IMR-90 (cell line): Measurements from ENCODE around the gene SMCP. TPM values are rescaled to one million over a fixed set of nuclear protein-coding genes. Genes with fewer than 3 reads are reported as not detected.

Source experiments
- ATAC-seq: fragments of 200-7000 bp; cut with Tn5 transposase; 2 replicates; pipeline ENCODE4 v1.9.1; 2020; ENCODE audit warnings: low read depth, mild to moderate bottlenecking, moderate library complexity
- BruUV-seq: library from RNA; stranded (reverse); fragments of 400-500 nt; replicated peaks from 2 replicates; lab custom pipeline; 2021; lab: Mats Ljungman, UMichigan
- CTCF ChIA-PET: fragments of 300-600 bp; formaldehyde crosslinking; extraction: SDS; loops from one replicate; lab custom pipeline; 2021; ENCODE audit warnings: antibody characterized with exemption; lab: Yijun Ruan, JAX
- POLR2A ChIA-PET: fragments of 300-600 bp; sonication (Branson Sonifier 250); formaldehyde crosslinking; loops from one replicate; lab custom pipeline; 2022; ENCODE audit warnings: antibody characterized with exemption; ENCODE audit not compliant: unreplicated experiment; lab: Charles Lee
- DNase-seq: peaks from one replicate; pipeline ENCODE4 v3.0.0; 2013
- H2AFZ ChIP-seq: replicated peaks from 2 replicates; pipeline ENCODE3; 2013; ENCODE audit warnings: low read length, mild to moderate bottlenecking; ENCODE audit not compliant: poor library complexity
- H2AK5ac ChIP-seq: 2 replicates; pipeline ENCODE4 v1.6.1; 2013; ENCODE audit warnings: low read depth, low read length, inconsistent platforms
- H2AK9ac ChIP-seq: replicated peaks from 2 replicates; pipeline ENCODE3; 2013; ENCODE audit warnings: mild to moderate bottlenecking, low read depth, low read length, moderate library complexity; ENCODE audit not compliant: poor library complexity
- H2BK120ac ChIP-seq: 2 replicates; pipeline ENCODE4 v1.6.1; 2013; ENCODE audit warnings: low read depth, low read length, inconsistent platforms
- H2BK15ac ChIP-seq: 3 replicates; pipeline ENCODE4 v1.6.1; 2013; ENCODE audit warnings: low read depth, low read length, inconsistent platforms
- H2BK20ac ChIP-seq: 2 replicates; pipeline ENCODE4 v1.6.1; 2013; ENCODE audit warnings: low read depth, mild to moderate bottlenecking, inconsistent platforms, low read length, moderate library complexity
- H2BK5ac ChIP-seq: 2 replicates; pipeline ENCODE4 v1.6.1; 2013; ENCODE audit warnings: mild to moderate bottlenecking, low read depth, low read length, inconsistent platforms; ENCODE audit not compliant: poor library complexity, severe bottlenecking
- H3K14ac ChIP-seq: replicated peaks from 2 replicates; pipeline ENCODE4 v1.6.1; 2013; ENCODE audit warnings: low read depth, low read length, inconsistent platforms
- H3K18ac ChIP-seq: 2 replicates; pipeline ENCODE4 v1.6.1; 2013; ENCODE audit warnings: low read depth, low read length, control low read depth
- H3K23ac ChIP-seq: 2 replicates; pipeline ENCODE4 v1.6.1; 2013; ENCODE audit warnings: low read depth, low read length, inconsistent platforms
- H3K27ac ChIP-seq: 2 replicates; pipeline ENCODE4 v1.5.1; 2013; ENCODE audit warnings: mild to moderate bottlenecking, control low read depth, low read length; ENCODE audit not compliant: insufficient read depth
- H3K27me3 ChIP-seq: 2 replicates; pipeline ENCODE4 v1.6.1; 2013; ENCODE audit warnings: low read length; ENCODE audit not compliant: control insufficient read depth, insufficient read depth
- H3K36me3 ChIP-seq: 2 replicates; pipeline ENCODE4 v1.6.1; 2013; ENCODE audit warnings: low read length, mixed read lengths; ENCODE audit not compliant: control insufficient read depth, insufficient read depth
- H3K4ac ChIP-seq: 2 replicates; pipeline ENCODE4 v1.6.1; 2013; ENCODE audit warnings: low read depth, low read length, inconsistent platforms
- H3K4me1 ChIP-seq: 2 replicates; pipeline ENCODE4 v1.6.1; 2013; ENCODE audit warnings: low read length, mixed read lengths; ENCODE audit not compliant: control insufficient read depth, insufficient read depth
- H3K4me2 ChIP-seq: 2 replicates; pipeline ENCODE4 v1.6.1; 2013; ENCODE audit warnings: low read depth, mild to moderate bottlenecking, control low read depth, low read length, moderate library complexity
- H3K4me3 ChIP-seq: 2 replicates; pipeline ENCODE4 v1.5.1; 2013; ENCODE audit warnings: low read depth, mild to moderate bottlenecking, control low read depth, low read length, moderate library complexity; ENCODE audit not compliant: insufficient read depth
- H3K56ac ChIP-seq: 2 replicates; pipeline ENCODE4 v1.6.1; 2013; ENCODE audit warnings: low read length, inconsistent platforms; ENCODE audit not compliant: insufficient read depth; ENCODE audit errors: extremely low read depth
- H3K79me1 ChIP-seq, 2 experiments: 2 replicates each; pipeline ENCODE4 v1.6.1; 2013; ENCODE audit warnings: low read length in 2 of 2, inconsistent platforms in 1 of 2, low read depth in 1 of 2
- H3K9ac ChIP-seq: 2 replicates; pipeline ENCODE4 v1.6.1; 2013; ENCODE audit warnings: low read depth, low read length, control low read depth
- H3K9me1 ChIP-seq: 2 replicates; pipeline ENCODE4 v1.6.1; 2013; ENCODE audit warnings: low read length, inconsistent platforms; ENCODE audit not compliant: insufficient read depth
- H3K9me3 ChIP-seq: 2 replicates; pipeline ENCODE4 v1.6.1; 2013; ENCODE audit warnings: low read length; ENCODE audit not compliant: control insufficient read depth, insufficient read depth
- H4K20me1 ChIP-seq: 2 replicates; pipeline ENCODE4 v1.6.1; 2013; ENCODE audit warnings: low read length, inconsistent platforms; ENCODE audit not compliant: insufficient read depth
- H4K5ac ChIP-seq: 2 replicates; pipeline ENCODE4 v1.6.1; 2013; ENCODE audit warnings: mild to moderate bottlenecking, low read depth, low read length, control low read depth
- H4K8ac ChIP-seq, 2 experiments: 2 replicates each; pipeline ENCODE4 v1.6.1; 2013; ENCODE audit warnings: low read depth in 2 of 2, low read length in 2 of 2, control low read depth in 1 of 2, inconsistent platforms in 1 of 2
- H4K91ac ChIP-seq: 2 replicates; pipeline ENCODE4 v1.6.1; 2013; ENCODE audit warnings: low read depth, low read length, inconsistent platforms; ENCODE audit not compliant: insufficient read depth
- BHLHE40 ChIP-seq: fragments of 150-350 bp; IDR thresholded peaks from 2 replicates; pipeline ENCODE4 v1.6.1; 2016; ENCODE audit warnings: mild to moderate bottlenecking, low read depth, low read length
- CEBPB ChIP-seq: IDR thresholded peaks from 2 replicates; pipeline ENCODE4 v1.6.1; 2012; ENCODE audit warnings: low read depth, low read length, improper control_type of control experiment
- CHD1 ChIP-seq: IDR thresholded peaks from 2 replicates; pipeline ENCODE4 v1.6.1; 2012; ENCODE audit warnings: low read depth, low read length, improper control_type of control experiment
- FOS ChIP-seq: fragments of 150-350 bp; IDR thresholded peaks from 2 replicates; pipeline ENCODE4 v1.6.1; 2016; ENCODE audit warnings: low read depth, low read length
- MAFK ChIP-seq: IDR thresholded peaks from 2 replicates; pipeline ENCODE4 v1.6.1; 2012; ENCODE audit warnings: low read depth, low read length, improper control_type of control experiment
- MXI1 ChIP-seq: IDR thresholded peaks from 2 replicates; pipeline ENCODE4 v1.6.1; 2012; ENCODE audit warnings: low read depth, mild to moderate bottlenecking, low read length, moderate library complexity, borderline replicate concordance
- NFE2L2 ChIP-seq: fragments of 150-350 bp; IDR thresholded peaks from 2 replicates; pipeline ENCODE4 v1.6.1; 2016; ENCODE audit warnings: low read depth, mild to moderate bottlenecking, low read length
- POLR2A ChIP-seq: IDR thresholded peaks from 2 replicates; pipeline ENCODE4 v1.6.1; 2012; ENCODE audit warnings: mild to moderate bottlenecking, low read depth, low read length
- RAD21 ChIP-seq: IDR thresholded peaks from 2 replicates; pipeline ENCODE4 v1.6.1; 2012; ENCODE audit warnings: low read length, improper control_type of control experiment
- RCOR1 ChIP-seq: IDR thresholded peaks from 2 replicates; pipeline ENCODE4 v1.6.1; 2012; ENCODE audit warnings: mild to moderate bottlenecking, low read length, improper control_type of control experiment; ENCODE audit not compliant: insufficient replicate concordance
- RFX5 ChIP-seq: IDR thresholded peaks from 2 replicates; pipeline ENCODE4 v1.8.0; 2012; ENCODE audit warnings: low read depth, mild to moderate bottlenecking, low read length, moderate library complexity
- SMC3 ChIP-seq: fragments of 150-350 bp; IDR thresholded peaks from 2 replicates; pipeline ENCODE4 v1.6.1; 2016; ENCODE audit warnings: low read depth, mild to moderate bottlenecking, antibody characterized with exemption, low read length, moderate library complexity
- WGBS, 2 experiments: methylation state at CpG; one replicate each; pipeline versions ENCODE4 v1.1.5 to v1.1.7; 2013; ENCODE audit warnings: missing lambda C conversion rate in 2 of 2; ENCODE audit not compliant: insufficient read length in 1 of 2; ENCODE audit errors: extremely low coverage in 2 of 2; 5-methylcytosine and 5-hydroxymethylcytosine counted together
- dilution Hi-C: fragments of 300-500 bp; cut with HindIII; formaldehyde crosslinking; loops from one replicate; pipeline ENCODE4 v1.14.3; 2018; ENCODE audit warnings: low sequenced_read_pairs; ENCODE audit not compliant: unreplicated experiment
- in situ Hi-C: fragments of 300-500 bp; cut with MboI; formaldehyde crosslinking; loops from 3 replicates; pipeline ENCODE4 v1.14.3; 2019; ENCODE audit warnings: low sequenced_read_pairs, inconsistent platforms, mixed read lengths
- intact Hi-C: fragments of 100-400 bp; cut with micrococcal nuclease; formaldehyde crosslinking; loops from 2 replicates; pipeline ENCODE4 v1.10.0; 2022
- polyA plus RNA-seq, 3 experiments: library from polyadenylated mRNA; depleted of rRNA; stranded (reverse); fragments of >200 nt; gene quantifications; 2 replicates each; pipeline ENCODE4 v1.2.3, GENCODE V29; 2012; ENCODE audit warnings: low replicate concordance in 1 of 3
- total RNA-seq: library from RNA; depleted of rRNA; stranded (reverse); fragments of >200 nt; gene quantifications from 2 replicates; pipeline ENCODE4 v1.2.3, GENCODE V29; 2012
- TF ChIP-seq, protein P1 (sequence below): conservative IDR thresholded peaks from 2 replicates; pipeline ENCODE4 v1.5.1; 2012; ENCODE audit warnings: mild to moderate bottlenecking, low read depth, low read length, improper control_type of control experiment
- TF ChIP-seq, protein P2 (sequence below): fragments of 150-350 bp; IDR thresholded peaks from 2 replicates; pipeline ENCODE4 v1.6.1; 2017; ENCODE audit warnings: mild to moderate bottlenecking, antibody characterized with exemption, low read length, low read depth
- TF ChIP-seq, protein P3 (sequence below): fragments of 150-350 bp; IDR thresholded peaks from 2 replicates; pipeline ENCODE4 v1.6.1; 2016; ENCODE audit warnings: low read depth, mild to moderate bottlenecking, low read length, moderate library complexity, borderline replicate concordance

The SMCP gene
- total and polyA plus RNA-seq, 2 of the 4 experiments (the other 2 are of a cell fraction): not detected

DNA sequence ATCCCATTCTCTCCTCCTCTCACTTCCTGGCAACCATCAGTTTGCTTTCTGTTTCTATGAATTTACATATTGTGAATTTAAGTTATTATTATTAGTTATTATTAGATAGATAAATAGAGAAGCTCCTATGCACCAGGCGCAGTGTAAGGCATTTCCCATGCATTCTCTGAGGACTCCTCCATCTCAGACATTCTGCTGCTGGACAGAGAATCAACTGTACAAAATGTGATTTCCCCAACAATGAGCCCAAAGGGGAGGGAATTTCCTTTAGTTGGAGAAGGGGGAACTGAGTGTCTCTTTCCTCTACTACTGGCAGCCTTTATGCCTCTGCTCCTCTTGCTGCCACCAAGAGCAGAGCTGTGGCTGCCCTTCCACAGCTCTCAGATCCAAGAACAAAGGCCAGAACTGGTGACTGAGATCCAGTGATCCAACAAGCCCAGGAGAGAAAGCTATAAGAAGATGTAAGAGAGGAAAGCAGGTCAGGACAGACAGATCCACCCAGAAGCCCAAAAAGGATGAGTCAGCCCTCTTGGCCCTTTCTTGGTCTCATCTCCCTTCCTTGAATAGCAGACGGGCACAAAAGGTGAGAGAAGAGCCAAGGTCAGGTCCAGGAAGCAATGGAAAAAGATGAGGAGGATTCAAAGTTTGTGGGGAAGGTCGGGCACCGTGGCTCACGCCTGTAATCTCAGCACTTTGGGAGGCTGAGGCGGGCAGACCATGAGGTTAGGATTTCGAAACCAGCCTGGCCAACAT, 26.7 kb downstream of the SMCP start:
- Histone ChIP-seq H2BK15ac (no peak overlapping the region), H3K23ac (no peak overlapping the region), H4K8ac (no peak overlapping the region), H2AK9ac (no peak overlapping the region), H2BK120ac (no peak overlapping the region), H3K9me3 (no peaks in the 10 kb centered on the region), H3K27ac (no peak overlapping the region), H3K4ac (no peak overlapping the region), H3K4me3 (no peak overlapping the region), H3K18ac (no peak overlapping the region), H4K5ac (no peak overlapping the region), H2AK5ac (no peak overlapping the region), H2BK5ac (no peak overlapping the region), H3K79me1 (no peaks in the 10 kb centered on the region), H3K14ac (no peak overlapping the region), H3K4me2 (no peak overlapping the region), H3K9me1 (no peaks in the 10 kb centered on the region), H3K27me3 (no peaks in the 10 kb centered on the region), H3K36me3 (no peaks in the 10 kb centered on the region), H3K4me1 (no peaks in the 10 kb centered on the region), H3K56ac (no peak overlapping the region), H4K91ac (no peak overlapping the region), H2AFZ (no peak overlapping the region), H3K9ac (no peak overlapping the region), H4K20me1 (no peaks in the 10 kb centered on the region), H2BK20ac (no peak overlapping the region)
- POLR2A ChIA-PET: no interaction called here
- CTCF ChIA-PET: no interaction called here
- BruUV-seq: no TSS peak
- in situ Hi-C loops (no loop called here), dilution Hi-C loops (no loop called here), intact Hi-C loops (no loop called here)
- TF ChIP-seq FOS (no peak), MXI1 (no peak), RAD21 (no peak), RFX5 (no peak), SMC3 (no peak), NFE2L2 (no peak), BHLHE40 (no peak), CHD1 (no peak), CEBPB (no peak), MAFK (no peak), RCOR1 (no peak), POLR2A (no peak)
- TF ChIP-seq, protein P1, sequence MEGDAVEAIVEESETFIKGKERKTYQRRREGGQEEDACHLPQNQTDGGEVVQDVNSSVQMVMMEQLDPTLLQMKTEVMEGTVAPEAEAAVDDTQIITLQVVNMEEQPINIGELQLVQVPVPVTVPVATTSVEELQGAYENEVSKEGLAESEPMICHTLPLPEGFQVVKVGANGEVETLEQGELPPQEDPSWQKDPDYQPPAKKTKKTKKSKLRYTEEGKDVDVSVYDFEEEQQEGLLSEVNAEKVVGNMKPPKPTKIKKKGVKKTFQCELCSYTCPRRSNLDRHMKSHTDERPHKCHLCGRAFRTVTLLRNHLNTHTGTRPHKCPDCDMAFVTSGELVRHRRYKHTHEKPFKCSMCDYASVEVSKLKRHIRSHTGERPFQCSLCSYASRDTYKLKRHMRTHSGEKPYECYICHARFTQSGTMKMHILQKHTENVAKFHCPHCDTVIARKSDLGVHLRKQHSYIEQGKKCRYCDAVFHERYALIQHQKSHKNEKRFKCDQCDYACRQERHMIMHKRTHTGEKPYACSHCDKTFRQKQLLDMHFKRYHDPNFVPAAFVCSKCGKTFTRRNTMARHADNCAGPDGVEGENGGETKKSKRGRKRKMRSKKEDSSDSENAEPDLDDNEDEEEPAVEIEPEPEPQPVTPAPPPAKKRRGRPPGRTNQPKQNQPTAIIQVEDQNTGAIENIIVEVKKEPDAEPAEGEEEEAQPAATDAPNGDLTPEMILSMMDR: no peak
- TF ChIP-seq, protein P2, sequence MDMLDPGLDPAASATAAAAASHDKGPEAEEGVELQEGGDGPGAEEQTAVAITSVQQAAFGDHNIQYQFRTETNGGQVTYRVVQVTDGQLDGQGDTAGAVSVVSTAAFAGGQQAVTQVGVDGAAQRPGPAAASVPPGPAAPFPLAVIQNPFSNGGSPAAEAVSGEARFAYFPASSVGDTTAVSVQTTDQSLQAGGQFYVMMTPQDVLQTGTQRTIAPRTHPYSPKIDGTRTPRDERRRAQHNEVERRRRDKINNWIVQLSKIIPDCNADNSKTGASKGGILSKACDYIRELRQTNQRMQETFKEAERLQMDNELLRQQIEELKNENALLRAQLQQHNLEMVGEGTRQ: no peak
- TF ChIP-seq, protein P3, sequence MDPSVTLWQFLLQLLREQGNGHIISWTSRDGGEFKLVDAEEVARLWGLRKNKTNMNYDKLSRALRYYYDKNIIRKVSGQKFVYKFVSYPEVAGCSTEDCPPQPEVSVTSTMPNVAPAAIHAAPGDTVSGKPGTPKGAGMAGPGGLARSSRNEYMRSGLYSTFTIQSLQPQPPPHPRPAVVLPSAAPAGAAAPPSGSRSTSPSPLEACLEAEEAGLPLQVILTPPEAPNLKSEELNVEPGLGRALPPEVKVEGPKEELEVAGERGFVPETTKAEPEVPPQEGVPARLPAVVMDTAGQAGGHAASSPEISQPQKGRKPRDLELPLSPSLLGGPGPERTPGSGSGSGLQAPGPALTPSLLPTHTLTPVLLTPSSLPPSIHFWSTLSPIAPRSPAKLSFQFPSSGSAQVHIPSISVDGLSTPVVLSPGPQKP: no peak
- ATAC-seq (no peak), DNase-seq (no peak)
- WGBS, 2 experiments: no CpG with 5 or more reads among the region's 7 CpGs
